LNCAP (cell line): ENCODE measurements around the gene KRT5.

ENCODE experiments used
- CTCF ChIP-seq: fragments of 450-650 bp; IDR thresholded peaks from 2 replicates; pipeline ENCODE4 v1.5.1; 2017; ENCODE audit warnings: mild to moderate bottlenecking

Gene KRT5

GRCh38 chr12:52534482-52534881 is 14.3 kb upstream of the KRT5 start:
- TF ChIP-seq CTCF = peak; percentile 38; the same call in 1 of the 2 replicates

- TF ChIP-seq CTCF = no peak
Measured at GRCh38 chr12:52533686-52534470, 13.7 kb upstream of the KRT5 start.

- TF ChIP-seq CTCF = no peak
Measured at GRCh38 chr12:52532636-52533035, 12.4 kb upstream of the KRT5 start.

GRCh38 chr12:52531566-52532300 is 11.5 kb upstream of the KRT5 start:
- TF ChIP-seq CTCF = no peak

DNA sequence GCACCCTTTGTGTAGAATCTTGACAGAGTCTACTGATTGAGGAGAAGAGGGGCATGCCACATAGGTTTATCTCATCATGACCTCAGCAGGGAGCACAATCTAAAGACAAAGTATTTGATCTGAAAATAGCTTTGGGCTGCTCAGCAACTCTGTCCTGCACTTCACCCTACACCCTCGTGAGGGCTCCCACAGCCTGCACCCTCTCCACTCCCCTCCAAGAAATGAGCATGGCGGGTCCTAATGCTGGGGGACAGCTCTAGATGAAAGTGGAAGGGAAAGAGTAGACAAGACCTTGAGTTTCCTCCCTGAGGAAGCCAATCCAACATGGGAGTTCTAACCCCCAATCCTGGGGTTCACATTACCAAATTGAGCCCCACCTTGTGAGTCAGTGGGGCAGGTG is 10.7 kb upstream of the KRT5 start:
- no peak for TF ChIP-seq CTCF

DNA sequence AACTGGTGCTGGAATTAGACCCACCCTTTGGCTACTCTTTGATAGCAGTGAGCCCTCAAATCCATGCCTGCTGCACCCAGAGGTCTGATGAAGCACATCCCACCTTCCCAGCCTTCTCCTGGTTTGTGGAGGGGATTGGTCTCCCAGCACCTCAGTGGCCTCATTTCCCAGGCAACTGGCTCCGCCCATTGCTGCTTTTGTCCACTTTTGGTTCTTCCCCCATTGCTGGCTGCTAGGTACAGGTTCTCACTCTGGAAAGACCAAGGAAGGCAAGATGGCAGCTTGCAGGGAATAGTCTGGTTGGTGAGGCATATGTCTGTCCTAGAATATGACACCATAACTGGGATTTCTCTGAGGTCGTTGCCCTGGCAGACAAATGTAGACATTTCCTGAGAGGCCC is 10.2 kb upstream of the KRT5 start:
- no peak for TF ChIP-seq CTCF

GRCh38 chr12:52529846-52530245 is 9.7 kb upstream of the KRT5 start:
- no peak for TF ChIP-seq CTCF
